CD4-positive, alpha-beta T cell treated with Interleukin-10 for 1 hour (primary cell): ENCODE data around the gene TEPSIN.

Experiments used
- DNase-seq: peaks from one replicate; pipeline ENCODE4 v3.0.0-alpha.2; 2020

Gene TEPSIN

DNA sequence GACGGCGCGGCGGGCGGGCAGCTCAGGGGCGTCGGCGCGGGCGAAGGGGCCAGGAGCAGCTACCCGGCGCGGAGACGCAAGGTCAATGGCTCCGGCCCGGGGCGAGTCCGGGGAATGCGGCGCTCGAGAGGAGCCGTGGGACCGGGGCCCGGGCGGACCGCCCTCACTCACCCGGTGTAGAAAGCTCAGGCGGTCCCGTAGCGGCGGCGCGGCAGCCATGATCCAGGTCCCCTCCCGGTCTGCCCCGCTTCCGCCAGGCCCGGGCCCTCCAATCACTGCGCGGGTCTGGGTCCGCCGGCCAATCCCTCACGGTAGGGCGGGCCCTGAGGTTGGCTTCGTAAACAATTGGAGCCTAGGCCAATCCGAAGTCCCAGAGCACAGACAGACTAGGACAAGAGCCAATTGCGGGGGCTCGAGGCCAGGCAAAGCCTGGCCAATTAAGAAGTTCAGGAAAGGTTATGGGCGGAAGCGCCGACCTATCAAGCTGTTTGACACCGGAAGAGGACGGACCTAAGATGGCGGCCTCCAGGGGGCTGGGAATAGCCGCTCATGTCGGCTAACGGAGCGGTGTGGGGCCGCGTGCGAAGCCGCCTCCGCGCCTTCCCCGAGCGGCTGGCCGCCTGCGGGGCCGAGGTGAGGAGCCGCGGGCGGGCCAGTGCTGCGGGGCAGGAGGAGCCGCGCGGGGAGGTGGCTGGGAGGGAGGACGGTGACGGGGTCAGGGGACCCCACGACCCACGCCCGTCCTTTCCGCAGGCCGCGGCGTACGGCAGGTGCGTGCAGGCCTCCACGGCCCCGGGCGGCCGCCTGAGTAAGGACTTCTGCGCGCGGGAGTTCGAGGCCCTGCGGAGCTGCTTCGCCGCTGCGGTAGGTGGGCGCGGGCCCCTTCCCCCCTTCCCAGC lies at the start of gene TEPSIN, which contains the start of gene NDUFAF8:
TSS of gene TEPSIN (minus strand) at position 241 of the 899 bp plus-strand sequence. CDS start at position 219, 22 bp downstream.
TSS of gene NDUFAF8 (plus strand) at position 504 of the 899 bp plus-strand sequence. CDS start at position 550, 46 bp downstream.
- peak; percentile 98 for DNase-seq

DNA sequence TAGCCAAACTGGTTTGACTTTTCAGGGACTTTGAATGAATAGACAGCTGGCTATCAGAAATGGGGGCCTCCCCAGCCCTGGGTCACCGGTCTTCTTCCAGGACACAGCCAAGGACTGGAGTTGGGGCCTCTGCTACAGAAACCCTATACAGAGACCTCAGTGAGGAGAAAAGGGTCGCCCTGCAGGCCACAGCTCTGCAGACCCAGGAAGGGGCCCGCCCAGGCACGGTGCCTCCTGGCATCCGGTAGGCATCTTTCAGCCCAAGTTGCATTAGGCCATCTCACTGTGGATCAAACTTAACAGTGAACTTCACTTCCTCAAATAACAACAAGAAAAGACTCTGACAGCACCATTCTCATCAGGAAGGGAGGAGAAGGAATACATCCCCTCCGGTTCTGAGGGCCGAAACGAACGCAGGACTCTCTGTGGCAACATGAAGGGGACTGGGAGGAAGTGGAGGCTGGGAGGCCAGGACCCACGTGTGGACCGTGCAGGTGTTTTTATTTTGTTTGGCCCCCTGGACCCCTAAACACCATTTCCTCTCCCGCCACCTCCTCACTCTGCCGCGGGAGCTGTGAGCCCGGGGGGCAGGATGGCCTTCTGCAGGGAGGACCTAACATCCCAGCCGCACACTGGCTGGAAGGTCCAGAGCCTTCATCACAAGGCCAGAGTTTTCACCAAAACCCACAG lies 49.0 kb upstream of the TEPSIN start:
- DNase-seq = peak; percentile 9

GRCh38 chr17:81287152-81287551 lies 48.3 kb upstream of the TEPSIN start:
- DNase-seq = no peak

- DNase-seq = no peak
These were observed 47.8 kb upstream of the TEPSIN start for GRCh38 chr17:81286491-81287145.

DNA sequence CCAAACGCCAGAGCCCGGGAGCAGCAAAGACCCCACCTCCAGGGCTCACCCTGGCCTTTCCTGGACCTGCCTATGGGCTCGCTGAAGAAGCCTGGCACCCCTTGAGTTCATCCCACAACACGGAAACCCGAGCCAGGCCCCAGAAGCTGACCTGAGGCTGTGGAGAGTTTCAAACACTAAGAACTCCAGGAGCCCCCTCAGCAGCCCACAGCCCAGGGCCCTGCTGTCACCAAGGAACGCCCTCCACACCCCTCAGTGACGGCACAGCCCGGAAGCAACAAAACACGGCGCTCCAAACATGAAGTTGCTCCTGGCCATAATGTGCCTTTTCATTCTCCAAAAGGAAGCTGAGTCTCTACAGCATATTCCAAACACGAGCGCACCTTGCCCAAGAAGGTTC lies 47.0 kb upstream of the TEPSIN start:
- no peak for DNase-seq

- peak; percentile 60 for DNase-seq
These were observed 46.5 kb upstream of the TEPSIN start for GRCh38 chr17:81285179-81285878.

GRCh38 chr17:81282876-81283275 lies 44.0 kb upstream of the TEPSIN start:
- DNase-seq = no peak

- DNase-seq = no peak
These were observed 43.3 kb upstream of the TEPSIN start for GRCh38 chr17:81282141-81282540.

- no peak for DNase-seq
These were observed 41.7 kb upstream of the TEPSIN start for GRCh38 chr17:81280571-81280970.

DNA sequence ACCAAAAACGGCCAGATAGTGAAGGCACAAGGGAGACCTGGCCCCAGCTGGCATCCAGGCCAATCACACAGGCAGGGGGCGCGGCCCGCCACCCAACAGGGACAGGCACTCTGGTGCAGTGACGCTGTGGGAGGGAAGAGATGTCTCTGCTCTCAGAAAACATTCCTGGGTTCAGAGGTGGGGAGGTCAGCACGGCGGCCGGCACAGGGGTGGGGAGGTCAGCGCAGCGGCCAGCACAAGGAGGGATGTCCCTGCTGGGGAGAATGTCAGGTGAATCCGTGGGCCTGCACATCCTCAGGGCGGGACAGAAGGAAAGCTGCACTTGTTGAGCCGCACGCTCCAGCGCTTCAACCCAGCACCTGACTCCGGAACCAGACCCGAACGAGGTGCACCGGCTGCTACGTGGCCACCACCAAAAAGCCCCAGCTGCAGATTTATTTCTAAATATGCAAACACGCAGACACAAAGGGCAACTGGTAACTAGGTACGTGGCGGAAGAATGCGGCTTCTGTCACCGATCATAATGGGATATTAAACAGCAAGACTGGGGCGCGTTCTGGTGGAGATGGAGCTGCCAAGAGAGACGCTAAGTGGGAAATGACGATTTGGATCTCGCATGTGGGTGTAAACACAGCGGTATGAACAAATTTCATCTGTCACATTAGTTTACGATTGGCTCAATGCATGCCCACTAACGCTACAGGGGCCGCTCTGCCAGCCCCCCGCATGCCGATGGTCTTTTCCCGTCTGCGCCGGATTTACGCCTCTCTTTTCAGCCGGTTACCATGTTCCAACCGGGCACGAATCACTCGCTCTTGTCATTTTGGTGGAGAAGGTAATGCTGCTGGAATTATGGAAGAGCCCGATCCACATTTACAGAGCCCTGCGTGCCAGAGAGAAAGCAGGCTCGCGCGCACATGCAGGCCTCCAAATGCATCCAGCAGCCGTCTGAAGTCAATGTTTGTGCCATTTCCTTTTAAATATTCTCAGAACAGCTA lies 40.7 kb upstream of the TEPSIN start:
- no peak for DNase-seq

DNA sequence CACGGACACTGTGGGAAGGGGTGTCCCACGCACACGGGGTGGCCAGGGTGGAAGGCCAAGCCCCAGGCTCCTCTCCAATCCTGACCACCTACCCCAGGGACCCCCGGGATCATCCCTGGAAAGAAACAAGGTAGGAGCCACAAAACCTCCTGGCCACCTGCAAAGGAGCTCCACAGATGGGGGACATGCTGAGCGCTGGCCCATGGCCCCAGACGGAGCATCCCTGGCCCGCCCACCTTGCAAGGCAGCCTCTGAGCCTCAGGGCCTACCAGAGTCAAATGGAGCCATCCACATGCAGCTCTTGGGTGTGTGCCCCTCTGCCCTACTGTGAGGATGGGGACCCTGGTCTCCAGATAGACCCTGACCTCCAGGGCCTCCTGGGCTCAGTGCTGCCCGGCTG lies 40.0 kb upstream of the TEPSIN start:
- no peak for DNase-seq

- DNase-seq = no peak
These were observed 39.3 kb upstream of the TEPSIN start for GRCh38 chr17:81277946-81278693.

DNA sequence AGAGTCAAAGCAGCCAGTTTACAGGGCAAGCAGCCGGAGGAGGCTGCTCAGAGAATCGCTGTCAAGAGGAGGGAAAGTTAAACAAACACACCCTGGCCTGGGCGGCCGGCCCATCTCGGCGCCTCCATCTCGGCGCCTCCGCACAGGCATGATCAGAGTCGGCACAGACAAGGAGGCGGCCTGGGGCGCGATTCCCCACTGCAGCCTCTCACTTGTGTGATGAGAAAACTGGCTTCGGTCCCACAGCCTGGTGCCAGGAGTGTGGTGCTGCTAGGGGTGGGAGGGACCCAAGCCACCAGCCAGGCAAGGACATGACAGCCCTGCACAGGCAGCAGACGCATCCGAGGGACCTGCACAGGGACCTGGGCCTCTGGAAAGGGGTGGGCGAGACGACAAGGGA lies 38.6 kb upstream of the TEPSIN start:
- DNase-seq = no peak

GRCh38 chr17:81276781-81277180 lies 37.9 kb upstream of the TEPSIN start:
- no peak for DNase-seq

DNA sequence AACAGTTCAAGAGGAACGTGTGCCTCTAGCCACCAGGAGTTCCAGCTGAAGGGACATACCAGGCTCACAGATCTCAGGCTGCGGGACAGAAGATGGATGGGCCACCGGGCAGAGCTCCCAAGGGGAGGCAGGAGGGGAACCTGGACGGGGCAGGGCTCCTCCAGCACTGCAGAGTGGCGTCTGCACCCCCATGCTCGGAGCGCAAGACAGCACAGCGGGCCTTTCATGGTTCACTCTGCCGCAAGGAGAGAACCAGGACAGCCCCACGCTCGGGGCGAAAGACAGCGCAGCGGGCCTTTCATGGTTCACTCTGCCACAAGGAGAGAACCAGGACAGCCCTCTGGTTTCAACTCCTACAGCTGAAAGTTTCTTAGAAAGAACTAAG lies 35.6 kb upstream of the TEPSIN start:
- DNase-seq = no peak

GRCh38 chr17:81273698-81274470 lies 35.0 kb upstream of the TEPSIN start:
- no peak for DNase-seq

DNA sequence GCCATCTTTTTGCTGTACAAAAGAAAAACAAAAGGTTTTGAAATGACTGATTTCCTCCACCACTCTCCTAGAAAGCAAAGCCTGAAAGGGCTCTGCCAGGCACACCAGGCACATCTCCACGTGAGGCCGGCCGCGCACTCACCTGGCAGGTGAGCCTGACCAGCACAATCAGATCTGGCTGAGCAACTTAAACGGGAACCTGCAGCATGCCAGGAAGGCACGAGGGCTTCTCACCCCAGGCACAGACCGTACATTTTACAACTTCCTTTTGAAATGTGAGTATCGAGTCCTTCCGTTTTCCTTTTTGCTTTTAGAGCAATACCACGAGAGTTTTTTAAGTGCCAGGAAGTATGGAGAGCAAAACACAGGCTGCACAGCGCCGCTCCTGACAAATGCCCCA lies 33.8 kb upstream of the TEPSIN start:
- no peak for DNase-seq

- DNase-seq = no peak
These were observed 32.4 kb upstream of the TEPSIN start for GRCh38 chr17:81271226-81271625.

DNA sequence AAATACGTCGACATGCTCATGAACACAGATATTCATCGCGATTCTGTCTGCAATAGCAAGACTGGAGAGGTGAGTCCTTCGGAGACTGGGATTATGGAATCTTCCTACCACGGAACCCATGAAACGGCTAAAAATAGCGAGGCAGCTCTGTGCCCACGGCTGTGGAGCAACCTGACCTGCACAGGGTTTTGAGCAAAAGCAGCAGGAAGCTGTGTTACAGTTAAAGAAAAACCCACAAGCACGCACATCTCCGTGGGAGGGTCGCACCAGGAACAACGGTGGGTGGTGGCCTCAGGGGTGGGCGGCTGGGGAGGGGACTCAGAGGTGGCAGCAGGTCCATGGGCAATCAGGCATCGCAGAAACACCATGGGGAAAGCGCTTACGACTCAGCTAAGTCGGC lies 31.4 kb upstream of the TEPSIN start:
- no peak for DNase-seq
